Measurements from ENCODE around the gene PRR13. TPM values are rescaled to one million over a fixed set of nuclear protein-coding genes. Genes with fewer than 3 reads are reported as not detected.
A peak's percentile ranks its signal among the peaks of the same experiment; 100 is the strongest.
"Not testable (repeated sequence)": the region's sequence is repeated elsewhere in the genome, so short reads cannot be mapped to it uniquely, and the experiment has no call there.

The PRR13 gene, protein sequence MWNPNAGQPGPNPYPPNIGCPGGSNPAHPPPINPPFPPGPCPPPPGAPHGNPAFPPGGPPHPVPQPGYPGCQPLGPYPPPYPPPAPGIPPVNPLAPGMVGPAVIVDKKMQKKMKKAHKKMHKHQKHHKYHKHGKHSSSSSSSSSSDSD
- 100 to 1,000 TPM; 214 to 233 (median 231) TPM for total RNA-seq
- 103 TPM for total RNA-seq (2013)

DNA sequence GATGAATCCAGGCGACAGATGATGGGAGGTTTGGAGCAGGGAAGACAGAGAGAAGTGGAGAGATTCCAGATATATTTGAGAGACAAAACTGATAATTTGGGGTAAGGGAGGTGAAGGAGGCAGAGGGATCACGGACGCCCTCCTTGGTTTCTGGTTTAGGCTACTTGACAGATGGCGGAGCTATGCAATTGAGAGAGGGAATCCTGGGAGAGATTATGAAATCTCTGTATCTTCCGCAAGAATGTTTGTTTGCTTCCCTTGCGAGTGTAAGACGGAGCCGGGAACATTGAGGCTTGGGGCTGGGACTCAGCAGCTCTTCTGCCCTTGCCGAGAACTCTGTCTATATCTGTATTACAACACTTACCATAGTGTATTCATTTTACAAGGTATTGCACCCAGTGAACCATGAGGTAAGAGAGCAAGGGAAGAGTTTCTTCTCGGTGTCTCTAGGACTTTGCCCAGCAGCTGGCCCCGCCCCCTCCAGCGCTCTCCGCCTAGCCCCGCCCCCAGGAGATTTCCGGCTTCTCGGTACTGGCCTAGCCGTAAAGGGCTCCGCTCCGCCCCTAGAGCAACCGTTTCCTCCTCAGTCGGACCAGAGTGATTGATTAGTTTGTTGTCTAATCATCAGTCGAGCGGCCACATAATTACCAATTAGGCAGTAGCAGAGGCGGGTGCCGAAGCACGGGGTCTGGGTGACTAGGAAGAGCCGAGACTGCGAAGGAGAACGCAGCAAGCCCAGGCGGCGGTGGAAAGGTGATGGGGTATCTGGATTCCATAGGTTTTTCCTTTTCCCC, at the start of gene PRR13:
Gene PRR13, plus strand, starts transcription at position 695 of the 794 bp plus-strand sequence. CDS start 981 bp downstream, outside the sequence.
- peaks cover 25% of the 10 kb centered on the region for H3K36me3 ChIP-seq (ENCODE audit: control insufficient read depth, insufficient read depth, low read length)
- Mint-ChIP-seq H3K27ac (peak within 1 kb of the TSS; percentile 94 to 96), H3K4me3 (peak within 1 kb of the TSS; percentile 99), H3K9me3 (no peaks in the 10 kb centered on the region), H3K27me3 (ENCODE audit: low read depth in 2 of 2) (no peaks in the 10 kb centered on the region), H3K36me3 (no peaks in the 10 kb centered on the region), H3K4me1 (peaks cover 38 to 50% of the 10 kb centered on the region in 2 donors)
- ATAC-seq, result peak; percentile 97 to 100 (median 99)
- no peaks in the 10 kb centered on the region for H3K27me3 ChIP-seq (ENCODE audit: control insufficient read depth, insufficient read depth, low read length)
- peak within 1 kb of the TSS; percentile 99 for H3K4me3 ChIP-seq (ENCODE audit: low read length)
- intact Hi-C loops (cut with micrococcal nuclease), result loop anchor here (1.0 kb wide), 3 partner anchors 10 to 62 kb away; no protein-coding TSS in a partner anchor
- peak; percentile 93 to 99 for DNase-seq
- no peak for TF ChIP-seq CTCF (IDR thresholded peaks at IDR 0.05)
- peak within 1 kb of the TSS; percentile 82 for H3K27ac ChIP-seq (ENCODE audit: low read length)
- 3% methylated on average over 31 of the region's 31 CpGs for WGBS (ENCODE audit: insufficient coverage)
- H3K4me1 ChIP-seq (ENCODE audit: control insufficient read depth, insufficient read depth, low read length), result peaks cover 36% of the 10 kb centered on the region
- H3K9me3 ChIP-seq (ENCODE audit: control insufficient read depth, insufficient read depth, low read length), result no peaks in the 10 kb centered on the region

GRCh38 chr12:53399896-53400295, 41.6 kb upstream of the PRR13 start:
- intact Hi-C loops (cut with micrococcal nuclease), result no loop called here
- Mint-ChIP-seq H3K27me3 (ENCODE audit: low read depth in 2 of 2) (no peaks in the 10 kb centered on the region), H3K4me3 (no peak overlapping the region), H3K9me3 (no peaks in the 10 kb centered on the region), H3K36me3 (no peaks in the 10 kb centered on the region), H3K4me1 (peaks cover 0 to 5% of the 10 kb centered on the region in 2 donors), H3K27ac (no peak overlapping the region)
- Histone ChIP-seq H3K4me1 (ENCODE audit: control insufficient read depth, insufficient read depth, low read length) (no peaks in the 10 kb centered on the region), H3K4me3 (ENCODE audit: low read length) (no peak overlapping the region), H3K9me3 (ENCODE audit: control insufficient read depth, insufficient read depth, low read length) (no peaks in the 10 kb centered on the region), H3K27me3 (ENCODE audit: control insufficient read depth, insufficient read depth, low read length) (no peaks in the 10 kb centered on the region), H3K27ac (ENCODE audit: low read length) (no peak overlapping the region), H3K36me3 (ENCODE audit: control insufficient read depth, insufficient read depth, low read length) (peaks cover 8% of the 10 kb centered on the region)
- no peak for TF ChIP-seq CTCF (IDR thresholded peaks at IDR 0.05)
- DNase-seq (no peak), ATAC-seq (no peak)
- 96% methylated on average over 6 of the region's 7 CpGs for WGBS (ENCODE audit: insufficient coverage)

DNA sequence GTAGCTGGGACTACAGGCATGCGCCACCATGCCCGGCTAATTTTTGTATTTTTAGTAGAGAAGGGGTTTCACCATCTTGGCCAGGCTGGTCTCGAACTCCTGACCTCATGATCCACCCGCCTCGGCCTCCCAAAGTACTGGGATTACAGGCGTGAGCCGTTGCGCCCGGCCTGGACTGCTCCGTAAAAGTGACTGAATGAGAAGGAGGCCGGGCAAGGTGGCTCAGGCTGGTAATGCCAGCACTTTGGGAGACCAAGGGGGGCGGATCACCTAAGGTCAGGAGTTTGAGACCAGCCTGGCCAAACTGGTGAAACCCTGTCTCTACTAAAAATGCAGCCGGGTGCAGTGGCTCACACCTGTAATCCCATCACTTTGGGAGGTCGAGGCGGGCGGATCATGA, 39.2 kb upstream of the PRR13 start:
- H3K36me3 ChIP-seq (ENCODE audit: control insufficient read depth, insufficient read depth, low read length); H3K27me3 ChIP-seq (ENCODE audit: control insufficient read depth, insufficient read depth, low read length); H3K36me3 Mint-ChIP-seq; H3K27ac ChIP-seq (ENCODE audit: low read length); DNase-seq; H3K4me1 Mint-ChIP-seq; H3K4me3 Mint-ChIP-seq; H3K9me3 ChIP-seq (ENCODE audit: control insufficient read depth, insufficient read depth, low read length); intact Hi-C loops (cut with micrococcal nuclease); H3K27me3 Mint-ChIP-seq (ENCODE audit: low read depth in 2 of 2); H3K9me3 Mint-ChIP-seq; H3K4me3 ChIP-seq (ENCODE audit: low read length); ATAC-seq; H3K27ac Mint-ChIP-seq; H3K4me1 ChIP-seq (ENCODE audit: control insufficient read depth, insufficient read depth, low read length): not testable (repeated sequence)
- 97% methylated on average over 16 of the region's 16 CpGs for WGBS (ENCODE audit: insufficient coverage)

DNA sequence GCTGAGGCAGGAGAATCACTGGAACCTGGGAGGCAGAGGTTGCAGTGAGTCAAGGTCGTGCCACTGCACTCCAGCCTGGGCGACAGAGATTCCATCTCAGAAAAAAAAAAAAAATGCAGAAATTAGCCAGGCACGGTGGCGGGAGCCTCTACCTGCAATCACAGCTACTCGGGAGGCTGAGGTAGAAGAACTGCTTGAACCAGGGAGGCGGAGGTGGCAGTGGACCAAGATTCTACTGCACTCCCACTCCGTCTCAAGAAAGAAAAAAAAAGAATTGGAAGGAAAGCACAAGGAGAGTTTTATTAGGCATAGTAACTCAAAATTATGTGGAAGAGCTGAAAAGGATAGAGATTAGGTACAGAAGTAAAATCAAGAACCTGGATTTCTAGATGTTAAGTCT, 38.7 kb upstream of the PRR13 start:
- Mint-ChIP-seq H3K4me1 (peaks cover 0 to 5% of the 10 kb centered on the region in 2 donors), H3K36me3 (no peaks in the 10 kb centered on the region), H3K27ac (no peak overlapping the region), H3K4me3 (no peak overlapping the region), H3K27me3 (ENCODE audit: low read depth in 2 of 2) (no peaks in the 10 kb centered on the region), H3K9me3 (no peaks in the 10 kb centered on the region)
- WGBS (ENCODE audit: insufficient coverage), result 98% methylated on average over 7 of the region's 7 CpGs
- Histone ChIP-seq H3K27ac (ENCODE audit: low read length) (no peak overlapping the region), H3K27me3 (ENCODE audit: control insufficient read depth, insufficient read depth, low read length) (no peaks in the 10 kb centered on the region), H3K36me3 (ENCODE audit: control insufficient read depth, insufficient read depth, low read length) (peaks cover 4% of the 10 kb centered on the region), H3K4me1 (ENCODE audit: control insufficient read depth, insufficient read depth, low read length) (no peaks in the 10 kb centered on the region), H3K4me3 (ENCODE audit: low read length) (no peak overlapping the region), H3K9me3 (ENCODE audit: control insufficient read depth, insufficient read depth, low read length) (no peaks in the 10 kb centered on the region)
- DNase-seq, result no peak
- TF ChIP-seq CTCF (IDR thresholded peaks at IDR 0.05), result no peak
- intact Hi-C loops (cut with micrococcal nuclease), result no loop called here
- ATAC-seq, result no peak
